Right lung (tissue), 5 donors: ENCODE results near the gene STARD8. TPM values are rescaled to one million over a fixed set of nuclear protein-coding genes. Genes with fewer than 3 reads are reported as not detected.

ENCODE experiments used
- DNase-seq, 2 donors: peaks; one replicate each; pipeline ENCODE4 v3.0.0-alpha.2; 2013
- polyA plus RNA-seq, 5 donors: library from polyadenylated mRNA; unstranded; fragments of 120-200 nt; gene quantifications; one replicate each; pipeline versions ENCODE4 v1.2.1 to v1.2.3, GENCODE V29; 2013; ENCODE audit warnings: inconsistent platforms in 1 of 5, low replicate concordance in 1 of 5; ENCODE audit not compliant: insufficient read length in 5 of 5, insufficient read depth in 1 of 5

Gene STARD8
- polyA plus RNA-seq, 5 donors, result 12.3 to 17.6 (median 14.4) TPM

- no peak for DNase-seq
Observed at GRCh38 chrX:68748030-68748429, 100.6 kb downstream of the STARD8 start.

- no peak for DNase-seq
Observed at GRCh38 chrX:68749426-68749825, 102.0 kb downstream of the STARD8 start.

- DNase-seq, result no peak
Observed at GRCh38 chrX:68750316-68750715, 102.8 kb downstream of the STARD8 start.

GRCh38 chrX:68751372-68751771 lies 103.9 kb downstream of the STARD8 start:
- DNase-seq, result no peak

- DNase-seq, result no peak
Observed at GRCh38 chrX:68753218-68753617, 105.8 kb downstream of the STARD8 start.

GRCh38 chrX:68754406-68754805 lies 106.9 kb downstream of the STARD8 start:
- DNase-seq, result no peak

GRCh38 chrX:68755616-68756125 lies 108.2 kb downstream of the STARD8 start:
- DNase-seq, result no peak

GRCh38 chrX:68757331-68757730 lies 109.9 kb downstream of the STARD8 start:
- no peak for DNase-seq

GRCh38 chrX:68757731-68758130 lies 110.3 kb downstream of the STARD8 start:
- no peak for DNase-seq

GRCh38 chrX:68758671-68759070 lies 111.2 kb downstream of the STARD8 start:
- no peak for DNase-seq

- DNase-seq, result no peak
Observed at GRCh38 chrX:68761086-68761485, 113.6 kb downstream of the STARD8 start.

- peak; percentile 26 to 33 for DNase-seq
Observed at GRCh38 chrX:68762766-68763165, 115.3 kb downstream of the STARD8 start.

- DNase-seq, result no peak
Observed at GRCh38 chrX:68763481-68763880, 116.0 kb downstream of the STARD8 start.

Other genes with a start within 250 kb of the STARD8 start
- 10 to 100 TPM in 3 of 5 donors, 1 to 10 TPM in 2; 7.3 to 11.5 (median 10.1) TPM for gene OPHN1, start 214.2 kb upstream of the STARD8 start, polyA plus RNA-seq
- 10 to 100 TPM; 33.2 to 54.5 (median 44.0) TPM for gene YIPF6, start 148.6 kb upstream of the STARD8 start, polyA plus RNA-seq
- 10 to 100 TPM; 43.6 to 75.4 (median 57.9) TPM for gene EFNB1, start 181.4 kb downstream of the STARD8 start, polyA plus RNA-seq